GM18508 (cell line): Measurements from ENCODE around the gene KRT83.
"Not testable (repeated sequence)": the region's sequence is repeated elsewhere in the genome, so short reads cannot be mapped to it uniquely, and the experiment has no call there.

Experiments used
- ATAC-seq: cut with Tn5 transposase; IDR thresholded peaks from one replicate; pipeline ENCODE4 v1.9.1; 2021; ENCODE audit warnings: moderate number of reproducible peaks; ENCODE audit not compliant: insufficient read depth, unreplicated experiment

Gene KRT83

GRCh38 chr12:52312086-52312485 lies 9.1 kb downstream of the KRT83 start:
- no peak for ATAC-seq

- no peak for ATAC-seq
Measured at GRCh38 chr12:52311285-52311648, 9.9 kb downstream of the KRT83 start.

GRCh38 chr12:52310622-52311284 lies 10.4 kb downstream of the KRT83 start:
- no peak for ATAC-seq

GRCh38 chr12:52308806-52309425 lies 12.3 kb downstream of the KRT83 start:
- no peak for ATAC-seq

GRCh38 chr12:52307836-52308805 lies 13.1 kb downstream of the KRT83 start:
- no peak for ATAC-seq

GRCh38 chr12:52306731-52307130 lies 14.5 kb downstream of the KRT83 start:
- no peak for ATAC-seq

GRCh38 chr12:52305921-52306705 lies 15.1 kb downstream of the KRT83 start:
- ATAC-seq: no peak

- peak; percentile 63 for ATAC-seq
Measured at GRCh38 chr12:52304941-52305411, 16.2 kb downstream of the KRT83 start.

- ATAC-seq: not testable (repeated sequence)
Measured at GRCh38 chr12:52302242-52302914, 18.8 kb downstream of the KRT83 start.

- ATAC-seq: not testable (repeated sequence)
Measured at GRCh38 chr12:52301721-52302120, 19.5 kb downstream of the KRT83 start.

- ATAC-seq: no peak
Measured at GRCh38 chr12:52300796-52301691, 20.2 kb downstream of the KRT83 start.

- no peak for ATAC-seq
Measured at GRCh38 chr12:52298677-52299190, 22.5 kb downstream of the KRT83 start.

- no peak for ATAC-seq
Measured at GRCh38 chr12:52296572-52297215, 24.5 kb downstream of the KRT83 start.

GRCh38 chr12:52295663-52296062 lies 25.5 kb downstream of the KRT83 start:
- ATAC-seq: no peak

- no peak for ATAC-seq
Measured at GRCh38 chr12:52294803-52295202, 26.4 kb downstream of the KRT83 start.

GRCh38 chr12:52293926-52294325 lies 27.3 kb downstream of the KRT83 start:
- ATAC-seq: no peak

- ATAC-seq: no peak
Measured at GRCh38 chr12:52291267-52291935, 29.8 kb downstream of the KRT83 start, which contains the start of gene KRT81. Gene KRT81 (minus strand): TSS chr12:52291534. CDS start chr12:52291465, 69 bp downstream.
